Measurements from ENCODE around the gene PLP2.
"Not testable (repeated sequence)": the region's sequence is repeated elsewhere in the genome, so short reads cannot be mapped to it uniquely, and the experiment has no call there.

The PLP2 gene

DNA sequence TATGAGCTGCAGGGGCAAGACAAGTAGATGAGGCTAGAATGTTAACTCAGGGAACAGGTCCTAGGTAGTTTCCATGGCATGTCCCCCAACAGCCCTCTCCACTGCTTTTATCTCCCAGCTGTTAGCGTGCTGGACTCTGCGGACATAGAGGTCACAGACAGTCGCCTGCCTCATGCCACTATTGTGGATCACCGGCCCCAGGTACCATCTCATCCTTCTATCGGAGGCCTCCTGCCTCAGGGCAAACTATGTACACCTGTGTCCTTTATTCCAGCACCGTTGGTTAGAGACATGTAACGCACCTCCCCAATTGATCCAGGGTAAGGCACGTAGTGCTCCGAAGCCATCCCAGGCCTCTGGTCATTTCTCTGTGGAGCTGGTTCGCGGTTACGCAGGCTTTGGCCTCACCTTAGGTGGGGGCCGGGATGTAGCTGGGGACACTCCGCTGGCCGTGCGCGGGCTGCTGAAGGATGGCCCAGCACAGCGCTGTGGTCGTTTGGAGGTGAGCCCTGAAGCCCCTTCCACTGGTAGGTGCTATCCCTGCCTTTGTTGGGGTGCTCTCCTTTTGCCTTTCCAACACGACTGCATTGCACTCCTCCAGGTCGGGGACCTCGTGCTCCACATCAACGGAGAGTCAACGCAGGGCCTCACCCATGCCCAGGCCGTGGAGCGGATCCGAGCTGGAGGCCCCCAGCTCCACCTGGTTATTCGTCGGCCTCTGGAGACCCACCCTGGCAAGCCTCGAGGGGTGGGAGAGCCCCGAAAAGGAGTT lies 6.9 kb upstream of the PLP2 start:
- DNase-seq: no peak

- DNase-seq: no peak
Measured at GRCh38 chrX:49165901-49166881, 5.5 kb upstream of the PLP2 start.

- DNase-seq: no peak
Measured at GRCh38 chrX:49166914-49167739, 4.6 kb upstream of the PLP2 start.

DNA sequence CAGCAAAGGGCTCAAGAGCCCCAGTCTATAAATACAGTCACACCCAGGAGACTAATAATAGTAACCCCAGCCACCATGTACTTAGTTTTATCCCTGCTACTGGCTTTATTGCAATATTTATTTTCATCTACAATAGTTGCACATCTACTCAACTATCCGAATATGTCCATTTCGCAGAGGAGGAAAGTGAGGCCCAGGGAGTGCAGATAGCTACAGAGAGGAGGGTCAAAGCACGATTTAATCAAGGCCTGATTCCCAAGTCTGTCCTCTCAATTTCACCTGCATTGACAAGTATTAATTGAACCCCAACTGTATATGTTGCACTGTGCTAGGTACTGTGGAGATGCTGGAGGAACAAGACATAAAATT lies 4.0 kb upstream of the PLP2 start:
- no peak for DNase-seq

- DNase-seq: no peak
Measured at GRCh38 chrX:49172280-49172780, 632 bp downstream of the PLP2 start.

DNA sequence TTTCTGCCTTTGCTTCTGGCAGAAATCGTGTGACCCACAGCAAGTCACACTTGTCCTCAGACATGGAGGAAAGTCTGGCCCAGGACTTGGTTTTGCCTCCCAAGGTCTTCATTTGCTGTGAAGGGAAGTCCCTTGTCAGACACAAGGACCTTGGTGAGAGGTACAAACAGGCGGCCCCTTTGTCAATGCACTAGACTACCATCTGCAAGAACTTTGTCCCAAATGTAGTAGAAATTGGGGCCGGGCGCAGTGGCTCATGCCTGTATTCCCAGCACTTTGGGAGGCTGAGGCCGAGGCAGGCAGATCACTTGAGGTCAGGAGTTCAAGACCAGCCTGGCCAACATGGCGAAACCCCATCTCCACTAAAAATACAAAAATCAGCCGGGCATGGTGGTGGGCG lies 1.8 kb downstream of the PLP2 start:
- DNase-seq: not testable (repeated sequence)

DNA sequence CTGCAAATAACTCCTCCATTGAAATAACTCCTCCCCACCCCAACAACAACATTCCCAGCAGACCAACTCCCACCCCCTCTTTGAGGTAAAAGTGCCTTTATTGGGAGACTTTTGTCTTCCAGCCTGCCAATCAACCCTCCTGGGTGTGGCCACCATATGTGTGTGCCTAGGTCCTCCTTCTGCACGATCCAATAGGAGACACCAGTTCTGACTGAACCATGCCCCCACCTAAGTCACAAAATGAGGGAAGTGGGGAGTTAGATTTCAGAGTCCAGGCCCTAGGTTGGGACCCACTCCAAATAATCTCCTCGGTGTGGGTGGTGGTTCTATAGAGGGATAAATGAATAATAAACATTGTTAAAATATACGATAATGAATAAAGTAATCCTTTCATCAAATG lies 3.0 kb downstream of the PLP2 start:
- no peak for DNase-seq

DNA sequence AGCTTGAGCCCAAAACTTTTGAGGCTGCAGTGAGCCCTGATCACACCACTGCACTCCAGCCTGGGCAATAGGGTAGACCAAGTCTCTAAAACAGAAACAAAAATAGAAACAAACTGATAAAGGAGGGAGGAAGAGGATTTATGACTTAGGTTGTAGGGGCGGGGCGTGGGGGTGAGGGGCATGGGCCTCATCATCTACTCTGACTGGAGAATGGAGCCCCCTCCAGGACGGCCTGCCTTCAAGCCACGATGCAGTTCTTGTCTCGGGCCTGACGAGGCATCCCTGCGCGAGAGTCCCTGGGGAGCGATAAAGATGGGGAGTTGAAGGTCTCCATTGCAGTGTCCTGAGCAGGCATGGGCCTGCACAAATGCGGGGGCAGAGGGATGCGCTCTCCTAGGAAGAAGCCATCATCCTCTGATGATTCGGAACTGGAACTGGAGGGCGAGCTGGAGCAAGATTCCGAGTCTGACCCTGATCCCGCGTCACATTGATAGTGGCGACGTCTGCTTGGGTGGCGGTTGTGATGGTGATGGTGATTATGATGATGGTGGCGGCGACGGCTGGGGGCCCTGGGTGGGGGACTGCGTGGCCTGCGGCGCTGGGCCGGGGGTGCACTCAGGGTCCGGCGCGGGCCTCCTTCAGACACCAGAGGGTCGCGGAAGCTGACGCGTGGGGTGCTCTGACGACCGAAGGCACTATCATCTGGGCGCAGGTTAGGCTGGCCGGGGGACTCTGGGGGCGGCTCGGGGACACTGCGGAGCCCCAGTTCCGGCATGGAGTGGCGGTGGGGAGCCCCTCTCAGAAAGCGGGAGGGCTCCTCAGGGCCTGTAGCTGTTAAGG lies 4.0 kb downstream of the PLP2 start:
- no peak for DNase-seq

DNA sequence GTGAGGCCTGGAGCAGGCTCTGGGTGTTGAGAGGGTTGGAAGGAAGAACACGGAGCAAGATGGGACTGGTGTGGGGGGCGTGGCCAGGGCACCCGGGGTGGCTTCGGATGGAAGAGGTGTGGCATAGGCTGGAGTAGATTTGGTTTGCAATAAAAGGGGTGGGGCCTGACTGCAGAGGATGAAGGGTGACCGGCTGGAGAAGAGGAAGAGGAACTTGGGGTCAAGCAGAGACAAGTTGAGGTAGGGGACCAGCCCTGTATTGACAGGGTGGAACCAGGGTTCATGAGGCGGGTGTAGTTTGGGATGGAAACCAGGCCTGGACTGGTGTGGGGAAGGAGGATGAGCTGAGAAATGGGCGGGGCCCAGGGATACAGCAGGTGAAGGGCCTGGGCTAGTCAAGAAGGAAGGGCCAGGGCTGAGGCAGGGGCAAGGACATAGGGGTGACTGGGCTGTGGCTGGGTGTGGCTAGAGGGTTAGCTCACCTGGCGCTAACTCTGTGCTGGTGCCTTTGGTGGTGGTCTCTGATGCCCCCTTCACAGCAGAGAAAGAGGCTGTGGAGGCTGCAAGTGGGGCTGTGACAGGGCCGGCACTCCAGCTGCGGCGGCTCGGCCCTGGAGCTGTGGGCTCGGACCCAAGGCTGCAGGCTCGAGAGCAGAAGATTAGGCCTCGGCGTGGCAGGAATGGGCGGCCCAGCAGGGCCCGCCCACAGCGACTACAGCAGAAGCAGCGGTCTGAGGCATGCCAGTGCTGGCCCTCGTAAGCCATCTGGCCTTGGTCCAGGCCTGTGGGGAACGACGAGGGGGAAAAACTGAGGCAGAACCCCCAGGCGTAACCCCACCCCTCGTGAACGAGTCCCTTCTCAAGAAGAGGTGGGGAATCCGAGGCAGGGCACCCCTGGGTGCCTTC lies 5.0 kb downstream of the PLP2 start:
- no peak for DNase-seq

DNA sequence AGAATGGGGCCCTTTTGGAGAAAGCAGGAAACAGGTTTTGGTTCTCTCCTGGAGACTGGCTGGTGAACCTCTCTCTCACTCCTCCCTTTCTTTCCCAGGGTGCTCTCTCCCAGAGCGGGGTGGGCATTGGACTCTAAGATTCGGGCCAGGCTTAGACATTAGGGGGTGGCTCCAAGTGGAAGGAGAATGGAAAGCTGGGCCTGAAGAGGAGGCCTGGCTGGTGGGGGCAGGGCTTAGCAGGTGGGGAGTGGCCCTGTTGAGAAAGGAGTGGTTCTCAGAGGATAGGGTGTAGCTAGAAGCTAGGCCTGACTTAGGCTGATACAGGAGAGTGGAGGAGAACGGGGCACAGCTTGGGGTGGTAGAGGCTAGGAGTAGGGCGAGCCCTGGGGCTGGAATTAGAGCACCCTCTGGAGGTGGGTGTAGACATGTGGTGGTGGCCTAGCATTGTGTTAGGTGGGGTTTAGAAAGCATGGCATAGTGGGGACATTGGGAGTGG lies 5.7 kb downstream of the PLP2 start:
- no peak for DNase-seq

DNA sequence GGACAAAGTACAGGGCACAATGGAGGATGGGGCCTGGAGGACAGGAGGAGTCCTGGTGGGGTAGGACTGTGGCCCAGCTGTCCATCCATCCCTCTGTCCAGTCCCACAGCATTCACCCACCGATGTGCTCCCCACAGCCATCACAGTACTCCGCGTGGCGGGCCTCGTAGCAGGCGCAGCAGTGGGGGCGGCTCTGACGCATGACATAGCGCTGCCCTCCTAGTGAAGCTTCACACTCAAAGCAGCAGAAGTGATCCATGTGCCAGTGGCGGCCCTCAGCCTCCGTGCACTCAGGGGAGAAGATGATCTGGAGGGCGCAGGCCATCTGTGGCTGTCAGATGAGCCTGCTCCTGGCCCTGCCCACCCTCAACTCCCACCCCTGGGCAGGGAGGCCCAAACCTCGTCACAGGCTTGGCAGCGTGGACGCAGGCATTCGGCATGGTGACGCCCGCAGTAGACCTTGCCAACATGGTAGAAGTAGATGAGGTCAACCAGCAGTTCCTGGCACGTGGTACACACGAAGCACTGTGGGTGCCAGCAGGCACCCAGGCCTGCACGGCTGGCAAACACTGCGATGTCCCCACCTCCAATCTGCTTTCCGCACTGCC lies 6.3 kb downstream of the PLP2 start:
- DNase-seq: no peak

DNA sequence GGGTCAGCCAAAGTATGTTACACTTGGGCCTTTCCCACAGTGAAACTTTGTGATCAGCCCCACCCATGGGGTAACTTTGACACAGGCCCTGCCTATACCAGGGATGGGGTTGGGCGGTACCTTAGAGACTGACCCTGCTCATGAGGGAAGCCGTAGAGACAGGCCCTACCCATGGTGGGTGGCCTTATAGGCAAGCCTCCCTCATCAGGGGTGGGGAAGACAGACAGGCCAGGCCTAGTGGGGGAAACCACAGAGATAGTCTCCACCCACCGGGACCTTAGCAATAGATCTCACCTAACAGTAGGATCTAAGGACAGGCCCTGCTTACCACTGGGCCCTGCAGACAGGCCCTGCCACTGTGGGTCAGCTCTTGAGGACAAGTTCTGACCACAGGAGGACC lies 6.8 kb downstream of the PLP2 start:
- no peak for DNase-seq

GRCh38 chrX:49179358-49179757 lies 7.7 kb downstream of the PLP2 start:
- no peak for DNase-seq

- DNase-seq: no peak
Measured at GRCh38 chrX:49183701-49184281, 12.1 kb downstream of the PLP2 start.

- DNase-seq: peak; percentile 33
Measured at GRCh38 chrX:49184294-49185281, 12.9 kb downstream of the PLP2 start.

DNA sequence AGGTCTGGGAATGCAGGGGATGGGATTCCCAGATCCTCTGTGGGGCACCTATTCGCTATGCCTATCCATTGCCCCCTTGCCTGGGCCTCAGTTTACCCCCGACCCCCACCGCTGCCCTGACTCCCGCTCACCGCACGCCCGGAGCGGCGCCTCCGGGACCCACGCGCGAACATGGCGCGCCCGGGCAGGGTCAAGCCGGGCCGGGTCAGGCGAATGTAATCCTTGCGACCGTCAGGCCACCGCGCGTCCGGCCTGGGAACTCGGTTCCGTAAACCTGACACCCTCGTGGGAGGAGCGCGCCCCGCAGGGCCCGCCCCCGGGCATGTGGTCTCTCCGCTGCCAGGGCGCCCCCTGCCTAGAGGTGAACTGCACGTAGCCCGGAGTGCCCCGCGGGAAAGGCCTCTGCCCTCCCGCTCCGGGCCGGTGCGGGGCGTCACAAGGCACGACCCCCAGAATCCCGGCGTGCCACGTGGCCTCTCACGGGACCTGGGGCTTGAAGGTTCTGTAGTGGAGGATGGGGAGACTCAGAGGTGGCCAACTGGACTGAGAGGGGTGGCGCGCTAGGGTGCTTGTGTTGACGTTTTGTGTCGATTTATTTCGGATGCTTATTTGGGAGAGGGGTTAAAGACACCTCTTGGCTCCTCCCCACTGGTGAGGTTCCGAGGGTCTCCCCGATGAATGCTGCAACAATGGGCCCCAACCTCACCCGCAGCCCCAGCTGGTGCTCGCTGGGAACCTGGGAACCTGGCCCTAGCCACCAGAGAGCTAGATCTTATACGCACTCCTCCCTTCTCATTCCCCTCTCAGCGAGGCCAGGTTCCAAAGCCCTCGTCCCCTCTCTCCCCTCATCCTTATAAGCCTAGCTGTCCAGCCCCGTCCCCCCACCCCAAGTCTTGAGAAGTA lies 14.7 kb downstream of the PLP2 start, which contains the start of gene PRICKLE3:
TSS of gene PRICKLE3 (minus strand) at position 249 of the 903 bp plus-strand sequence. CDS start at position 173, 76 bp downstream.
- no peak for DNase-seq

GRCh38 chrX:49187028-49187394 lies 15.3 kb downstream of the PLP2 start:
- no peak for DNase-seq

Measured in NCI-H2081 treated with DMSO at 0.1 percent for 48 hours (cell line).